Gastrocnemius medialis (tissue), 4 donors: ENCODE data around the gene GNAI3. TPM values are rescaled to one million over a fixed set of nuclear protein-coding genes. Genes with fewer than 3 reads are reported as not detected.
A peak's percentile ranks its signal among the peaks of the same experiment; 100 is the strongest.

Source experiments
- ATAC-seq, 2 donors: fragments of 150-250 bp; one replicate each; pipeline ENCODE4 v1.9.1; 2016
- DNase-seq, 2 donors: peaks; one replicate each; pipeline ENCODE4 v3.0.0-alpha.2; 2019
- H3K27ac ChIP-seq, 4 donors: fragments of 200-600 bp; sonication (generic); 1 replicate in 1 of 4; 2 replicates in 3 of 4; pipeline ENCODE4 v1.5.1; 2016 to 2018; ENCODE audit warnings: mild to moderate bottlenecking in 2 of 4, moderate library complexity in 1 of 4
- H3K27me3 ChIP-seq, 3 donors: fragments of 200-600 bp; sonication (generic) in 2 of 3; 1 replicate in 1 of 3; 2 replicates in 2 of 3; pipeline versions ENCODE4 v1.5.1 to v1.6.0; 2016 to 2019; ENCODE audit warnings: mild to moderate bottlenecking in 1 of 3, moderate library complexity in 1 of 3
- H3K36me3 ChIP-seq, 2 donors: fragments of 200-600 bp; sonication (generic) in 1 of 2; one replicate each; pipeline ENCODE4 v1.5.1; 2017 to 2018
- H3K4me1 ChIP-seq, 2 donors: fragments of 200-600 bp; sonication (generic) in 1 of 2; one replicate each; pipeline ENCODE4 v1.5.1; 2016 to 2017; ENCODE audit warnings: mild to moderate bottlenecking in 2 of 2
- H3K4me3 ChIP-seq, 4 donors: fragments of 200-600 bp; sonication (generic) in 3 of 4; 1 replicate in 1 of 4; 2 replicates in 3 of 4; pipeline ENCODE4 v1.5.1; 2016 to 2019; ENCODE audit warnings: mild to moderate bottlenecking in 2 of 4
- H3K9me3 ChIP-seq, 3 donors: fragments of 200-600 bp; sonication (generic) in 2 of 3; 1 replicate in 1 of 3; 2 replicates in 2 of 3; pipeline ENCODE4 v1.5.1; 2016 to 2019
- POLR2A ChIP-seq, 2 donors: fragments of 450-650 bp; IDR thresholded peaks; one replicate each; pipeline ENCODE4 v1.6.1; 2017; ENCODE audit warnings: antibody characterized with exemption in 2 of 2, mild to moderate bottlenecking in 2 of 2, moderate library complexity in 2 of 2
- in situ Hi-C, 4 donors: fragments of 200-750 bp; cut with MboI; loops; one replicate each; pipeline versions ENCODE4 v1.15.0 to v1.8.0; 2017; ENCODE audit warnings: low sequenced_read_pairs in 4 of 4
- intact Hi-C: fragments of 100-400 bp; cut with DNase I; formaldehyde crosslinking; loops from one replicate; pipeline ENCODE4 v1.15.1; 2023; ENCODE audit warnings: low total_unique reads
- total RNA-seq, 4 donors: library from RNA; depleted of rRNA; stranded (reverse); fragments of >200 nt; gene quantifications; one replicate each; pipeline versions ENCODE4 v1.1.0 to v1.2.3, GENCODE V29; 2016
- TF ChIP-seq, protein P1 (sequence below), 5 experiments: fragments of 450-650 bp in 3 of 5; fragments of 200-600 bp in 2 of 5; sonication (generic) in 2 of 5; IDR thresholded peaks in 4 of 5; conservative IDR thresholded peaks in 1 of 5; 1 replicate in 4 of 5; 2 replicates in 1 of 5; pipeline ENCODE4 v1.5.1; 2016 to 2019; ENCODE audit warnings: antibody characterized with exemption in 5 of 5, mild to moderate bottlenecking in 3 of 5, moderate library complexity in 3 of 5

The GNAI3 gene
- total RNA-seq, 4 donors from 2014 or later, result 0.90 to 2.5 (median 1.8) TPM

DNA sequence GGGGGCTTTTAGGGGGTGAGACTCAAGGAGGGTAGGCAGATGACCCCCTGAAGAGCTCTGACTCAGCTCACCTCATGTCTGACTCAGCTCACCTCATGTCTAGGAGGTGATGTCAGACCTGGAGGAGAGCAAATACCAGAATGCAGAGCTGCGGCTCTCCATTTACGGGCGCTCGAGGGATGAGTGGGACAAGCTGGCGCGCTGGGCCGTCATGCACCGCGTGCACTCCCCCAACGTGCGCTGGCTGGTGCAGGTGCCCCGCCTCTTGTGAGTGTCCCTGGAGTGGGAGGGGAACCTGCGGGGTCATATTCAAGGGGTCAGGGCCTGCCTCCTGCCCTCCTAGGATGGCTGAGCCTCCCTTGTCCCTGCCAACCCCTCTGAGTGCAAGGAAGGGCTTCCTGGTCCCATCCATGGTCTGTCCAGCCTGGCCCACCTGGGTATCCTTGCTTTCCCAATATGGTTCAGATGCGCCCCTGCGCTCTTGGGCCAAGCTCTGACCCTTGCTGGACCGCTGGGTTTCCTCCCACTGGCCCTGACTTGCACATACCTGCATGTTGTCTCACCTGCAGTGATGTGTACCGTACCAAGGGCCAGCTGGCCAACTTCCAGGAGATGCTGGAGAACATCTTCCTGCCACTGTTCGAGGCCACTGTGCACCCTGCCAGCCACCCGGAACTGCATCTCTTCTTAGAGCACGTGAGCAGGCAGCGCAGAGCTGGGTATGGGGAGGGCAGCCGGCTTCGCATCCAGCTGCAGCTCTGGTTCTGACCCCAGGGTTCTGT lies 80.3 kb downstream of the GNAI3 start:
- H3K4me3 ChIP-seq, result no peak overlapping the region
- H3K4me1 ChIP-seq, result peaks cover 0 to 3% of the 10 kb centered on the region in 2 donors
- no peaks in the 10 kb centered on the region for H3K9me3 ChIP-seq
- intact Hi-C loops (no loop called here), in situ Hi-C loops (loop anchor here (10.0 kb wide), 2 partner anchors 84 to 356 kb away; partner anchors contain the start of genes GNAI3 (in 3 of the 4) and AHCYL1 (in 1 of the 4))
- H3K27ac ChIP-seq, result no peak overlapping the region
- DNase-seq (no peak), ATAC-seq (no peak)
- peaks cover 0 to 28% of the 10 kb centered on the region in 2 donors for H3K36me3 ChIP-seq
- no peak for TF ChIP-seq POLR2A (IDR thresholded peaks at IDR 0.05)
- TF ChIP-seq, protein P1, sequence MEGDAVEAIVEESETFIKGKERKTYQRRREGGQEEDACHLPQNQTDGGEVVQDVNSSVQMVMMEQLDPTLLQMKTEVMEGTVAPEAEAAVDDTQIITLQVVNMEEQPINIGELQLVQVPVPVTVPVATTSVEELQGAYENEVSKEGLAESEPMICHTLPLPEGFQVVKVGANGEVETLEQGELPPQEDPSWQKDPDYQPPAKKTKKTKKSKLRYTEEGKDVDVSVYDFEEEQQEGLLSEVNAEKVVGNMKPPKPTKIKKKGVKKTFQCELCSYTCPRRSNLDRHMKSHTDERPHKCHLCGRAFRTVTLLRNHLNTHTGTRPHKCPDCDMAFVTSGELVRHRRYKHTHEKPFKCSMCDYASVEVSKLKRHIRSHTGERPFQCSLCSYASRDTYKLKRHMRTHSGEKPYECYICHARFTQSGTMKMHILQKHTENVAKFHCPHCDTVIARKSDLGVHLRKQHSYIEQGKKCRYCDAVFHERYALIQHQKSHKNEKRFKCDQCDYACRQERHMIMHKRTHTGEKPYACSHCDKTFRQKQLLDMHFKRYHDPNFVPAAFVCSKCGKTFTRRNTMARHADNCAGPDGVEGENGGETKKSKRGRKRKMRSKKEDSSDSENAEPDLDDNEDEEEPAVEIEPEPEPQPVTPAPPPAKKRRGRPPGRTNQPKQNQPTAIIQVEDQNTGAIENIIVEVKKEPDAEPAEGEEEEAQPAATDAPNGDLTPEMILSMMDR (IDR thresholded peaks at IDR 0.05 in 4 of 5, conservative IDR thresholded peaks at IDR 0.05 in 1 of 5), result no peak
- H3K27me3 ChIP-seq, result no peaks in the 10 kb centered on the region

DNA sequence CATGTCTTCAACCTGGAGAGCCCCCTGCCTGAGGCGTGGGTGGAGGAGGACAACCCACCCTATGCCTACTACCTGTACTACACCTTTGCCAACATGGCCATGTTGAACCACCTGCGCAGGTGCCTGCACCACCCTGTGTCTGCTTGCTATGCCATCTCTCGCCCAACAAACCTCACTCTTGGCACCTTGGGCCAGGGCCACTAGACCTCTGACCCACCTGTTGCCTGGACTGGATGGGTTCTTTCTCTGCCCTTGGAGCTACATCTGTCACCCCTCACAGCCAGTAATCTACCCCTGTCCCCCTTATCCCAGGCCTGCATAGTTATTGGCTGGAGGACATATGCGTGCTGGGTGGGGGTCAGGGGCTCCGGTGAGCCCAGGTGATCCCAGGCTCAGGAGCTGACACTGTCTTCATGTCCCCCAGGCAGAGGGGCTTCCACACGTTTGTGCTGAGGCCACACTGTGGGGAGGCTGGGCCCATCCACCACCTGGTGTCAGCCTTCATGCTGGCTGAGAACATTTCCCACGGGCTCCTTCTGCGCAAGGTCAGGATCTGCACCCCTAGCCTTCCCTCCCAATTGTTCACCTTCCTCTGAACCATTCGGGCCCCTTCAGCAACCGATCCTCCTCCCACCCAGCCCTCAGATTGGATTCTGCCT lies 81.1 kb downstream of the GNAI3 start:
- TF ChIP-seq, protein P1 (IDR thresholded peaks at IDR 0.05 in 4 of 5, conservative IDR thresholded peaks at IDR 0.05 in 1 of 5), result no peak
- TF ChIP-seq POLR2A (IDR thresholded peaks at IDR 0.05), result no peak
- H3K9me3 ChIP-seq, result no peaks in the 10 kb centered on the region
- no peaks in the 10 kb centered on the region for H3K27me3 ChIP-seq
- in situ Hi-C loops (loop anchor here (10.0 kb wide), 2 partner anchors 85 to 355 kb away; partner anchors contain the start of genes GNAI3 (in 3 of the 4) and AHCYL1 (in 2 of the 4)), intact Hi-C loops (no loop called here)
- H3K4me3 ChIP-seq, result no peak overlapping the region
- no peaks in the 10 kb centered on the region for H3K4me1 ChIP-seq
- DNase-seq (no peak), ATAC-seq (no peak)
- H3K36me3 ChIP-seq, result peaks cover 0 to 28% of the 10 kb centered on the region in 2 donors
- no peak overlapping the region for H3K27ac ChIP-seq

DNA sequence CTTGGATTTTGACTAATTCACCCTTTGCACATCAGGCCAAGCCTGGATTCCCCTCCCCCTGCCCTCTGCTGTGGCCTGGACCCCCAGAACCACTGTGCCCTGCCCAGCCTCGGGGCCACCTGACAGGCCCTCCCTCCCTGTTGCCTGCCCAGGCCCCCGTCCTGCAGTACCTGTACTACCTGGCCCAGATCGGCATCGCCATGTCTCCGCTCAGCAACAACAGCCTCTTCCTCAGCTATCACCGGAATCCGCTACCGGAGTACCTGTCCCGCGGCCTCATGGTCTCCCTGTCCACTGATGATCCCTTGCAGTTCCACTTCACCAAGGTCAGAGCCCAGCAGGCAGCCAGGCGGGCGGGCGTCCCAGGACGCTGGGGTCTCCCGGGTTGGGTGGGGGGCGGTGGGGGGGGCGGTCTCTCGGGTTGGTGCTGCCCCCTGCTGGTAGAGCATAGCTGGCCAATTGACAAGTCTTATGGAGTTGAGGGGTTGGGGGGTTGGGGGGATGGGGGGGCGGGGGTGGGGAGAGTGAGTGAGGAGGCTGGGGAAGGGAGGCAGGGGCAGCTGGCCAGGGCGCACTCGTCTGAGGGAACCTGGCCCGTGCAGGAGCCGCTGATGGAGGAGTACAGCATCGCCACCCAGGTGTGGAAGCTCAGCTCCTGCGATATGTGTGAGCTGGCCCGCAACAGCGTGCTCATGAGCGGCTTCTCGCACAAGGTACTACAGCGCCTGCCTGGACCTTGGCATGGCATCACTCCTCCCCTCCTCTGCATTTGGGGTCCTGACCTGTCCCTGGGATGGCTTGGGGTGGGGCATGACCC lies 81.9 kb downstream of the GNAI3 start:
- intact Hi-C loops, result no loop called here
- peaks cover 0 to 28% of the 10 kb centered on the region in 2 donors for H3K36me3 ChIP-seq
- in situ Hi-C loops, result loop anchor here in 1 of 4 donors (10.0 kb wide), 1 partner anchor 355 kb away; the partner anchor contains the start of gene AHCYL1

More for the DNA sequence above, 81.9 kb downstream of the GNAI3 start:
- H3K27me3 ChIP-seq, result no peaks in the 10 kb centered on the region
- H3K27ac ChIP-seq, result no peak overlapping the region
- H3K9me3 ChIP-seq, result no peaks in the 10 kb centered on the region
- DNase-seq (no peak), ATAC-seq (no peak)
- TF ChIP-seq, protein P1 (IDR thresholded peaks at IDR 0.05 in 4 of 5, conservative IDR thresholded peaks at IDR 0.05 in 1 of 5), result peak in 2 of 5 experiments; percentile 28 to 55
- no peak for TF ChIP-seq POLR2A (IDR thresholded peaks at IDR 0.05)
- no peaks in the 10 kb centered on the region for H3K4me1 ChIP-seq
- no peak overlapping the region for H3K4me3 ChIP-seq
